K562 (cell line): ENCODE measurements around the gene IL4I1. TPM values are rescaled to one million over a fixed set of nuclear protein-coding genes. Genes with fewer than 3 reads are reported as not detected.

Experiments
- BDP1 ChIP-seq: IDR thresholded peaks from 3 replicates; pipeline ENCODE4 v1.6.1; 2011; ENCODE audit not compliant: insufficient read length, insufficient read depth
- CREB1 ChIP-seq, 2 experiments: sonication (generic) in 1 of 2; formaldehyde crosslinking in 1 of 2; IDR thresholded peaks; 2 replicates each; pipeline versions ENCODE4 v1.6.1 to v1.8.0; 2012 to 2022; ENCODE audit warnings: inconsistent platforms in 1 of 2, mild to moderate bottlenecking in 1 of 2, missing genetic modification reagents in 1 of 2, moderate library complexity in 1 of 2
- CREB3L1 ChIP-seq: fragments of 450-650 bp; IDR thresholded peaks from 2 replicates; pipeline ENCODE4 v1.6.1; 2014; ENCODE audit warnings: low read depth, mild to moderate bottlenecking, moderate library complexity, borderline replicate concordance
- HDAC6 ChIP-seq: IDR thresholded peaks from 2 replicates; pipeline ENCODE4 v1.6.1; 2012; ENCODE audit warnings: low read depth, mild to moderate bottlenecking, control low read depth, inconsistent platforms, low read length, moderate library complexity
- KDM1A ChIP-seq, 2 experiments: fragments of 450-650 bp; IDR thresholded peaks; 2 replicates each; pipeline ENCODE4 v1.6.1; 2016; ENCODE audit warnings: mild to moderate bottlenecking in 2 of 2
- MTA2 ChIP-seq: fragments of 450-650 bp; IDR thresholded peaks from 2 replicates; pipeline ENCODE4 v1.6.1; 2016; ENCODE audit warnings: low read depth
- NFE2 ChIP-seq: IDR thresholded peaks from 2 replicates; pipeline ENCODE4 v1.6.1; 2014; ENCODE audit warnings: antibody characterized with exemption, low read depth
- NFRKB ChIP-seq: fragments of 450-650 bp; IDR thresholded peaks from 2 replicates; pipeline ENCODE4 v1.6.1; 2016; ENCODE audit warnings: low read depth
- NKRF ChIP-seq: fragments of 450-650 bp; IDR thresholded peaks from 2 replicates; pipeline ENCODE4 v1.6.1; 2016; ENCODE audit warnings: borderline replicate concordance
- NR3C1 ChIP-seq: sonication (generic); formaldehyde crosslinking; IDR thresholded peaks from 2 replicates; pipeline ENCODE4 v1.8.1; 2022; ENCODE audit warnings: missing genetic modification reagents
- NRF1 ChIP-seq, 2 experiments: fragments of 450-650 bp; IDR thresholded peaks in 1 of 2; conservative IDR thresholded peaks in 1 of 2; 2 replicates each; pipeline ENCODE4 v1.6.1; 2014; ENCODE audit warnings: mild to moderate bottlenecking in 2 of 2
- PHTF2 ChIP-seq: fragments of 250-450 bp; sonication (Bioruptor Pico); IDR thresholded peaks from 2 replicates; pipeline ENCODE4 v1.5.0; 2021; ENCODE audit warnings: mild to moderate bottlenecking
- REST ChIP-seq, 2 experiments: fragments of 450-650 bp; formaldehyde crosslinking in 1 of 2; IDR thresholded peaks; 2 replicates each; pipeline versions ENCODE4 v1.4.0 to v1.6.1; 2014 to 2020; ENCODE audit warnings: mild to moderate bottlenecking in 2 of 2, borderline replicate concordance in 1 of 2, low read depth in 1 of 2
- ZNF12 ChIP-seq: sonication (generic); formaldehyde crosslinking; IDR thresholded peaks from 2 replicates; pipeline ENCODE4 v1.4.0; 2020; ENCODE audit warnings: mild to moderate bottlenecking, missing genetic modification reagents
- polyA plus RNA-seq, 8 experiments: library from polyadenylated mRNA; depleted of rRNA in 4 of 8; stranded (reverse) in 5 of 8; unstranded in 3 of 8; fragments of >200 nt; fragmentation: Nextera tagmentation in 2 of 8; fragmentation: Illumina TruSeq in 1 of 8; extraction: Ambion mirVana in 2 of 8; extraction: Trizol in 1 of 8; gene quantifications; 2 replicates each; pipeline versions ENCODE4 v1.2.1 to v1.2.3, GENCODE V29; 2011 to 2014; ENCODE audit warnings: inconsistent platforms in 1 of 8, missing spikeins in 1 of 8
- total RNA-seq, 7 experiments: library from RNA; depleted of rRNA in 6 of 7; stranded (reverse); fragments of >200 nt in 6 of 7; fragmentation: Illumina TruSeq in 2 of 7; extraction: Trizol in 2 of 7; gene quantifications; 2 replicates each; pipeline versions ENCODE4 v1.2.1 to v1.2.3, GENCODE V29; 2011 to 2021; ENCODE audit warnings: low replicate concordance in 1 of 7
- TF ChIP-seq, protein P1 (sequence below): sonication (generic); formaldehyde crosslinking; IDR thresholded peaks from 2 replicates; pipeline ENCODE4 v1.8.0; 2022; ENCODE audit warnings: missing genetic modification reagents, mild to moderate bottlenecking, moderate library complexity, borderline replicate concordance

The IL4I1 gene
- total and polyA plus RNA-seq, 9 of the 15 experiments (the other 6 are each of a cell fraction or from before 2014, with no cell fraction given) = 0.06 to 0.95 (median 0.43) TPM; not detected in 2

DNA sequence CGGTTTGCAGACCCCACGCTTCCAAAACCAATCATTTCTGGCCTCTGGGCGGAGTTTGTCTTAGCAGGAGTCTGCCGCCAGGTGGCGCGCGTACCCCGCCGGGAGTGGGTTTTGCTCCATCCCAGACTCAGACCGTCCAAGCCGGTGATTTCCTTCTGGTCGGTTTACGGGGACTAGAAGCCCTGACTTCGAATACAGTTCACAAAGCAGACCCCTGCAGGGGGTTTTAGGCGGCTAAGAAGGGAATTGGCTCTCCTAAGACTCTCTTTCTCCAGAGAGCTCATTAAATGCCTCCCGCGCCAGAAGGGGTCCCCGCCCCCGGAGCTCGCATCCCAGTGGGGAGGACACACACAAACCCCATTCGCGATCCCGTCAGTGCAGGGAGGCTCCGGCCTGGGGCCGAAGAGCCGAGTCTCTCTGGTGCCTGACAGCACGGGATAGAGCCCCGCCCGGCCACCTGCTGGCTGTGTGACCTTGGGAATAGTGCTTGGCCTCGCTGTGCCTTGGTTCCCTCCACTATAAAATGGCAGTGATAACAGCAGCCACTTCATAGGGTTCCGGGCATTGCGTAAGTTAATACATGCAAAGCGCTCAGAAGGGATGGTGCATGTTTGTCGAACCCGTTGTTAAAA is 41.2 kb upstream of the IL4I1 start (continued):
- TF ChIP-seq, protein P1, sequence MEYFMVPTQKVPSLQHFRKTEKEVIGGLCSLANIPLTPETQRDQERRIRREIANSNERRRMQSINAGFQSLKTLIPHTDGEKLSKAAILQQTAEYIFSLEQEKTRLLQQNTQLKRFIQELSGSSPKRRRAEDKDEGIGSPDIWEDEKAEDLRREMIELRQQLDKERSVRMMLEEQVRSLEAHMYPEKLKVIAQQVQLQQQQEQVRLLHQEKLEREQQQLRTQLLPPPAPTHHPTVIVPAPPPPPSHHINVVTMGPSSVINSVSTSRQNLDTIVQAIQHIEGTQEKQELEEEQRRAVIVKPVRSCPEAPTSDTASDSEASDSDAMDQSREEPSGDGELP (CRISPR knock-in tag) = peak; percentile 49; the same call in 1 of the 2 replicates
- TF ChIP-seq BDP1 (no peak), NFE2 (no peak), REST (IDR thresholded peaks at IDR 0.05; ENCODE audit: borderline replicate concordance) (peak; percentile 93), REST (CRISPR knock-in tag; IDR thresholded peaks at IDR 0.05; ENCODE audit: low read depth) (no peak), PHTF2 (CRISPR knock-in tag) (no peak), ZNF12 (CRISPR knock-in tag) (no peak), NFRKB (no peak), CREB1 (IDR thresholded peaks at IDR 0.05) (no peak), CREB1 (CRISPR knock-in tag; IDR thresholded peaks at IDR 0.05) (no peak), HDAC6 (no peak), KDM1A (IDR thresholded peaks at IDR 0.05) (0 out of 4 replicates have a peak, but pooled peaks of 1 of the 2 experiments have one; percentile 24), MTA2 (no peak), NR3C1 (CRISPR knock-in tag) (no peak), NKRF (no peak), CREB3L1 (no peak), NRF1 (conservative IDR thresholded peaks at IDR 0.05 in 1 of 2, IDR thresholded peaks at IDR 0.05 in 1 of 2) (no peak)
